NCI-H2029 (cell line): ENCODE results near the gene CACNA1C.

Experiments used
- DNase-seq: peaks from one replicate; lab custom pipeline; 2025; lab: John Stamatoyannopoulos, UW

The CACNA1C gene

DNA sequence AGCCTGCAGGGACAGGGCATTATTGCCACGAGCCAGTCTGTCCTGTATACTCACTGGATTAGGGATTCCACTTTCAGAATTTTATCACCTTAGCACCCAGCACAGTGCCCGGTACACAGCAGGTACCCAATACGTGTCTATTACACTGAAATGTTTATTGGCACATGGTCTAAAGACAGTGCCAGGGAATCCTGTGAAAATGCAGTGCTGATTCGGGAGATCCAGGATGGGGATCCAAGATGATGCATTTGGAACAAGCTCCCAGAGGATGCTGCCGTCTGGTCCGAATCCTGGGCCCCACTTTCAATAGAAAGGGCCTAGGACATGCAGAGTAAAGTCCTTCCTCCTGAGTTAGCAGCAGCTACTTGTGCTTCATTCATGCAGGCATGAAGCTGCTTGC is 230.7 kb downstream of the CACNA1C start:
- DNase-seq, result no peak

DNA sequence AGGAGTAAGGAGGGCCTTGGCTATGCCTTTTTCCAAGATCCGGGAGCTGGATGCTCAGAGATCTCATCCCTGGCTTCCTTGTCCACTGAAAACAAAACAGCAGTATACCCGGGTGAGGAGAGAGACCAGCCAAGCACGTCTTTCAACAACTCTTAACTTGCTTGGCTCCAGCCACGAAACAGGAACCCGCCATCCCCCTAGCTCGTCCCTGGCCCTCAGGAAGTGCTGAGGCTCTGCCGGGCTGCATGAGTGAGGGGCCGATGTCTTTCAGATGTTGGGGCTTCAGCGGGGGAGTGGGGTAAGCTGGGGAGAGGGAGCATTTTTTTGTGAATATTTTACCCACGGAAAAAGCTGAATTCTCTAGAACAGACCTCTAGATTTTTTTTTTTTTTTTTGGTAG is 231.1 kb downstream of the CACNA1C start:
- DNase-seq, result no peak

DNA sequence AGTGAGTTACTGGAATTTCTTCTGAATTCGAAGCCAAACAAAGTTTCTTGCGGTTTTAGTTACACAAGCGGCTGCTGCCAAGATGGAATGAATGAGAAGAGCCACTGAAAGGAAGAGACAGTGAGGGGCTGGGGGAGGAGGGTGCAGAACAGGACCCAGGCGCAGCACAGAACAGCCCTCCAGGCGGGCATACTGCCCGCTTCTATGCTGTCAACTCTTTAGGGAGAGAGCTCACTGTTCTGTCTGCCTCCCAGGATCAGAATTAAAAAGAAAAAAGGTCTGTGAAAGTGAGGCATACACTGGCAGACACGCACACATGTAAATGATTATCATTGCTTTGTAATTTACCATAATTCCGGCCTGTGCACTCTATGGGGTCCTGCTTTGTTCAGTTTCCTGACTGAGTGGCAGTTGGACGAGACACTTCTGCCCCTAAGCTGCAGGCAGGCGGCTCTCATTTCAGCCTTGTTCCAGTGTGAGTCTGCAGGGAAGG is 231.6 kb downstream of the CACNA1C start:
- DNase-seq, result no peak

DNA sequence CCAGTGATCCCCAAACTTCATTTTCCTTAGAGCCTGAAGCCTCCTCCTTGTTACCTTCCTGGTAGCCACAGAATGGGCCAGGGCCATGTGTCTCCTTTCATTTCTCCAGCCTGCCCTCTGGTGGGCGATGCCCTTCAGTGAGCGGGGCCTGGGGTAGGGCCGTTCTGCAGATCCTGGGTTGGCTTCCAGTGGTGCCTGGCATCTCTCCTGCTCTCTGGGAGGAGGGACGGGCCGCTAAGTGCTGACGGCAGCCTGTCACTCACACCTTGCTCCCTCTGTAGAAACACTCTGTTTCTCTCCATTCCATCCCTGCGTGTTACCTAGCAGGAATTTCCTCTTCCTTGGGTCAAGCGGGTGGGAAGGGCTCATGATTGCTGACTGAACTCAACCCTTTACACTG is 232.1 kb downstream of the CACNA1C start:
- DNase-seq, result peak; percentile 67

DNA sequence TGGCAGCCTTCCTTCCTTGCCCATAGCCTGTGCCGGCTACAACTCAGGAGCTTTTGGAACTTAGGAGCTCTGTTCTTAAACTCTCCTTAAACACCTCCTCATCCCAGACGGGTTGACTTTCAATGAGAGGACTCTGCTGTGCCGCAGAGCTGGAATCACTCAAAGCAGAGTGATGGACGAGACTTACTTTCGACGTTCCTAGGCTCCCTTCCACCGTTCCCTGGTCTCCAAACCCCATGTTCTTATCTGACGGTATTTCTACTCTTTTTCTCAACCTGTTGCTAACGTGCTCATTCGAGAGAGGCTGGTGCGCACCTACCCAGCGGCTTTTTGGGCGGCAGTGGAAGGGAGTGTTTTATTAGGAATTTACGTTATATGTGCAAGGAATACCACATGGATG is 232.7 kb downstream of the CACNA1C start:
- no peak for DNase-seq

DNA sequence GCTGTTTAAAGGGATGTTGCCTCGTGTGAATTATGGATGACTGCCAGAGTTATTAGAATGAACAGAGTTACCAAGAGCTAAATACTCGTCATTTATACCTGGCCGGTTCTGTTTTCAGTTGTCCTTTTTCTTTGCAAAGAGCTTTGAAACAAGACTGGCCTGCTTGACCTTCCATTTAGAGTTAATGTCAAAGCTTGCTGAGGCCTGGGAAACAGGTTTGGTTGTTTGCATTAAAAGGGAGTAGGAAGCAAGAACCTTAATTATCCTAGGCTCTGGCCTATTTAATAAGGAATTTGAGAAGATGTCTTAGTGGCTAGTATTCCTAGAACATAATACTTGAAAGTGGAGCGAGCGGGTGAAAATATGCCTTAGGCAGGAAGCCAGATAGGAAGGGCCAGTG is 233.3 kb downstream of the CACNA1C start:
- no peak for DNase-seq

DNA sequence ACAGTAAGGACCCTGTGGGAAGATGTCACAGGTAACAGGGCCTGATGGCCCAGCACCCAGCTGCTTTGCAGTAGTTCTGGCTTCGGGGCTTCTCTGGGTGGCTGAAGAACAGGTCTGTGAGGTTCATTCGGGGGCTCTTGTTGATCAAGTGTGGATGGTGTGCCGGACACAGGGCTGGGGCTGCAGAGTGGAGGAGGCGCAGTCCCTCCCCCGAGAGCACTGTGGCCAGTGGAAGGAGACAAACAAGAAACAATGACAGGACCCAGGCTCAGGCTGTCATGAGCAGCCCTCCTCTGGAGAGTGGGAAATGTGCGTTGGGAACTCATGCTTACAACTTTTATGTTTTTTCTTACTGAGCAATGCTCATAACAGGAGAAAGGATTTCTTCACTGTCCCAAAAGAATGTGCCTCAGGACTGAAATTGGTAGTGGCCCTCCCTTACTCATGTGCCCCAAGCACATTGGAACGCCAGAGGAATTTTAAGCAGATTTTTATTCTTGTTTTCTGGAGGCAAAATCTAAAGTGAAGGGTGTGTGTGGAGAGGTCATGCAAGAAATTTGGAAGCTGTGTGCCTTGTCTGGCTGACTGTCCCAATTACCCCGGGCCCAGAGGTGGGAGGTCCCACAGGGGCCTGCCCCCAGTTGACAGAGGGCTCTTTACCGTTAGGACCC is 233.8 kb downstream of the CACNA1C start:
- no peak for DNase-seq

DNA sequence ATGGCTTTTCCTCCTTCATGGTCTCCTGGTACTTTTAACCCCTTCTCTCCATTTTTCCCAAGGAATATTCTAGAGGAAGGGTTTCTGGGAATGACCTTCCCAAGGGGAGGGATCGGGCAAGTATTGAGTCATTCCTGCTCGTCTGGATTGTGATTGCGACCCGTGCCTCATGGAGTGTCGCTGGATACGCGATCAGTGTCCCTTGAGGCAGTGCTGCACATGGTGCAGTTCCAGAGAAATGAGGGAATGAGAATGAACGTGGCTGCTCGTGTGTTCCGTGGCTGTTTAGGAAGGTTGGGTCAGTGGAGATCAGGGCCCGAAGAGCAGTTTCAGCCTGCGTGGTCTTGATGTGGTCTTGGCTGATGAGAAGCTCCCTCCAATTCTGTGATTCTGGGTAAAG is 234.4 kb downstream of the CACNA1C start:
- no peak for DNase-seq

DNA sequence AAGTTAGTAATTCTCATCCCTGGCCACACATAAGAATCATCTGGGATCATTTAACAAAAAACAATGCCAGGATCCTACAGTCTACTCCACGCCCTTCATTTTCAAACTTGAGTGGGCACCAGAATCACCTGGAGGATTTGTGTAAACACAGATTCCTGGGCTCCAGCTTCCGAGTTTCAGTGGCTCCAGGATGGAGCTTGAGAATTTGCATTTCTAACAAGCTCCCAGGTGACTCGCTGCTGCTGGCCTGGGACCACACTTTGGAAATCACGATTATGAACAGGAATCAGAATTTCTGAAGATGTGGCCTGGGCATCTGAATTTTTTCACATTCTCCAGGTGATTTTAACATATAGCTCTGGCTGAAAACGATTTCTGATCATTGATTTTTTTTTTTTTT is 234.8 kb downstream of the CACNA1C start:
- DNase-seq, result no peak

DNA sequence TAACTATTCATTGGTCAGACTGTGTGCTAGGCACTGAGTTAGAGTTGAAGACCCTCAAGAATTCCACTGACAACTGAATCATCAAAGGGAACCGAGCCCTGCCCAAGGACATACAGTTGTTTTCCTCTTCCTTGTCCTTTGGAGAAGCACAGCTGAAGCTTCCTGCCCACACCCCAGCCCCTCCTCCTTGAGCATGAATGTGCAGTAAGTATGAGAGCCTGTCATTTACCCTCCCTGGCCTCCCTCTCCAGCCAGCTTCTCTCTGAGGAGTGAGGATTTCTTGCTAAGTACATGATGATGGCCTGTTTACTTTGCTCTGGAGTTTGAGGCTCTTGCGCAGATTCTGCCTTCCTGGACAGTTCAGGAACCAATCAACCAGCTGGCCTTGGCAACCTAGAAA is 235.2 kb downstream of the CACNA1C start:
- DNase-seq, result no peak

DNA sequence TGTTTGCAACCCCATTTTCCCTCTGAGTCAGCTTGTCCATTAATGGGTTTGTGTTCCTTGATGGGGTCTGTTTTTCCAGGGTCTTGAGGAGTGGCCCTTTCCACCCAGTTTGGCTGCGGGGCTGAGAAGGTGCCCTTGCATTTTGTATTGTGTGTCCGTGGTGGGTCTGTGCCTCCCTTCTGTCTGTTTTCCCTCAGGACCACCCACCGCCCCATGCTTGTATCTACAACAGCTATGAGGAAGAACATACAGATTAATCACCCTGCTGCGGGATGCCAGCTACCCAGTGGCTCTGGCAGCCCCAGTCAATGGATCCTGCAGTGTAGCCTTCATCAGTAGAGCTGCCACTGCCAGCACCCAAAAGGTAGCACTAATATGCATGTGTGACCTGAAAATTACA is 235.7 kb downstream of the CACNA1C start:
- no peak for DNase-seq

DNA sequence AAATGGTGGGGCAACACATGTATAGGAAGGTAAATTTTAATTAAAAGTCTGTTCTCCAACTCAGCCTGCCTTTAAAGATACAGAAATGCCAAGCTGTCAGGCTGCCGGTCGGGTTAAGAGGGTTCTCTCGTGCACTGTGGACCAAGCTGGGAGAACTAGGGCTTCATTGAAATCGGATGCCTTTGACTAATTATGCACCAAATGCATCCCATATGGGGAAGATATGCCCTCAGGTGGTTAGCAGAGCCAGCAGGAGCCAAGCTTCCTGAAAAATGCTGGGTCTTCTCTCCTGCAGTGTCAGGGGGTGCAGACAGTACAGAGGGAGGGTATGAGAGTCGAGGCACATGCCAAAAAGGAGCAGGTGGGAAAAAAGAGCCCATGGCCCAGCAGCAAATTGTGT is 236.1 kb downstream of the CACNA1C start:
- DNase-seq, result no peak

DNA sequence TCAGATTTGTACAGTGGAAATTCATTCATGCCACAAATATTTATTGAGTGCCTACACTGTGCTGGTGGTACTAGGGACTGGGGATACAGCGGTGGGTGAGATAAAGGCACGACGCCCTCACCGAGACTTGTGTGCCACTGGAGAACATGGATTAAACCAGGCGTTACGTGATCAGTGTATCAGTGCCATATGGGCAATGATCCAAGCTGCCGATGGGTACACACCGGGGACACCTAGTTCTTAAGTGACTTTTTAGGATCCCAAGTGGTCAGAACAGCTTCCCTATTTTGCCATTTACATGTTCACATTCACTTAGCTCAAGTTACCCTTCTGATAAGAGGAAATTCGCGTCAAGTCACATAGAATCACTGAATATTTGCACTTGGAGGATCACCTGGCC is 236.7 kb downstream of the CACNA1C start:
- DNase-seq, result no peak

DNA sequence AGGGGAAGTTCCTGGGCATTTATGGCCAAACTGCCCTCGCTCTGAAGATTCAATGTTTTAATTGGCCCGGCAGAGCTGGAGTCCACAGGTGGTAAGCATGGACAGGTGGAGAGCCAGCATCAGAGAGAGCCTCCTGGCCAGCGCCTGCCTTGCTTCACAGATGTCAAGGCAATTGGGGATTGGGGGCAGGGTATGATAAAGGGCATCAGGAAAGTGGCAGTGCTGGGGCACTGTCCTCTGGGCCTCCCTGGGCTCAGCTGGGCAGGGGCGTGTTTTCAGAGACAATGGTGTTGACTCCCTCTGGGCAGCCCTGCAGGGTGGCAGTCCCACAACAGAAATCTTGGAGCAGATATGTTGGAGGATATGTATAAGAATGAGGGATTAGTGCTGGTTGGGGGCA is 237.3 kb downstream of the CACNA1C start:
- no peak for DNase-seq

DNA sequence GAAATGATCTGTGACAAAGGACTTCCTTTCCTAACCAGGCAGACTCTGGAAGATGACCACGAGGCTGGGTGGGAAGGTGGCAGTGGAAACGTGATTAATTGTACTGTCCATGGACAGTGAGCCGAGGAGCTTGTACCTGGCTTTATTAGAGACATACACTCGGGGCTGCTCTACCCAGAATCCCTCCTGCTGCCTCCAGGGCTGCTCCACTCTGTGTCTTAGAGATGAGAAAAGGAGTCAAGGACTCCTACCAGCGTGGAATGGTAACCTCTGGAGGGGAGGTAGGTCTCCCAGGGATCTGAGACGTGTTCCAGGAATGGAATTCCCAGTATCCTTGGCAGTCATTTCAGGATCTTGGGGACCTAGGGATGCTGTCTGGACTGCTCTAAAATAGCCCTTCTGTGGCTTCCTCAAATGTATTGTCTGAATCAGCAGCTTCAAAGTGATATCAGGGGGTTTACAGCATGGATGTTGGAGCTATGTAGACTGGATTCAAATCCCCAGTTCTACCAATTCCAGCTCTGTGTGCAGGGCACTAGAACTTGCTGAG is 237.8 kb downstream of the CACNA1C start:
- no peak for DNase-seq

DNA sequence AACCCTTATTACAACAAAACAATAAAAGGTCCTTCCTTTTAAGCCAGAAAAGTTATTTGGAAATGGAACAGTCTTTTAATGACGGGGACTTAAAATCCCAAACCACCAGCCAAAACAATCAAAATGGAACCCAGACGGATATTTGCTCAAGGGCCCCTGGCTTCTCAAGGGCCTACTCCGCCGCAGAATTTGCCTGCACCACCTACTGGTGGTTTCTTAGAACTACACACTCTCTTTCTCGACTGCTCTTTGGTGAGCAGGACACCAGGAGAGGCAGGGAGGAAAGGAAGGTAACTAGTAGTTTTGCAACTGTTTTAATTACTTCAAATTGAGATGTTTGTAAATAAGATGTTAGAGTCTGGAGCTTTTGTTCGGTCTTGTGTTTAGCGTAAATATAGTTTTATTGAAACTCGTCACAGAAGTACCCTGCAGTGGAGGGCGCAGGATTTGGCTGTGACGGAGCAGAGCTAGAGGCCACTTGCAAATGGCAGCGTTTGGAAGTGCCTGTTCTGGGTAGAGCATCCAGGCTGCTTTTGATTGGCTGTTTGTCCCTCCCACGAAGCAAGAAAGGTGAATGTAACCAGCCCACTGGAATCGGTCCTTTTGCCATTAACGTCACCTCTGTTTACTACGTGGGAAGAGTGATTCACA is 238.5 kb downstream of the CACNA1C start:
- no peak for DNase-seq

DNA sequence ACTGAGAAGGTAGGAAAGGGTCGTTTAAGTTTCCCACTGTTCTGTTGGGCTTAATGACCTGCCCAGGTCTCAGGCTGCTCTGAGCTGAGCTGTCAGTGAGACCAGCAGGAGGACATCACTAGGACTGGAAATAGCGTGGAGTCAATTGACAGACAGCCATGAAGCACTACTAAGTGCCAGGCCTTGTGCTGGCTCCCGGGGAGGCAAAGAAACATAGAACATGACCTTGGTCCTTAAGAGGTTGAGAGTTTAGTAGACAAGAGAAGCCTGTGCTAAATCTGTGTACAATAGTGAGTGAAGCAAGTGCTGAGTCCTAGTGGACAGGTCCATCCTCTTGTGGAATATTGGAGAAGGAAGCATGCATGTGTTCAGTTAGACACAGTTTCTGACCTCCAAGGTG is 239.2 kb downstream of the CACNA1C start:
- no peak for DNase-seq

DNA sequence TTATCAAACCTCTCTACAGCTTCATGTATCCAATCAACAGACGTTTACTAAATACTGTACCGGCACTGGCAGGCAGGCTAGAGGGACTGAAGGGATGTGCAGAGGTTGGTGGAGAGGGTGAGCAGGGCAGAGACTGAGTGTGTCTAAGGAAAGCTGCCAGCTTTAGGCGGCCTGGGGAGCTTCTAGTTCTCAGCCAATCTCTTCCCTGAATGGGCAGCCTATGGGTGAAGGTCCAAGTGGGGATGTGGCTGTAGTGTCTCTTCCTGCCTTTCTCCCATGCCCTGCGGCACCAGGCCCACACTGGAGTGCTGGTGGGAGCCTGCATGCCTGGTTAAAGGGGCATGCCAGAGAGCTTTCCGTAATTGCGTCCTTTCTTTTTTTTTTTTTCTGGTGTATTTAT is 239.8 kb downstream of the CACNA1C start:
- DNase-seq, result no peak

DNA sequence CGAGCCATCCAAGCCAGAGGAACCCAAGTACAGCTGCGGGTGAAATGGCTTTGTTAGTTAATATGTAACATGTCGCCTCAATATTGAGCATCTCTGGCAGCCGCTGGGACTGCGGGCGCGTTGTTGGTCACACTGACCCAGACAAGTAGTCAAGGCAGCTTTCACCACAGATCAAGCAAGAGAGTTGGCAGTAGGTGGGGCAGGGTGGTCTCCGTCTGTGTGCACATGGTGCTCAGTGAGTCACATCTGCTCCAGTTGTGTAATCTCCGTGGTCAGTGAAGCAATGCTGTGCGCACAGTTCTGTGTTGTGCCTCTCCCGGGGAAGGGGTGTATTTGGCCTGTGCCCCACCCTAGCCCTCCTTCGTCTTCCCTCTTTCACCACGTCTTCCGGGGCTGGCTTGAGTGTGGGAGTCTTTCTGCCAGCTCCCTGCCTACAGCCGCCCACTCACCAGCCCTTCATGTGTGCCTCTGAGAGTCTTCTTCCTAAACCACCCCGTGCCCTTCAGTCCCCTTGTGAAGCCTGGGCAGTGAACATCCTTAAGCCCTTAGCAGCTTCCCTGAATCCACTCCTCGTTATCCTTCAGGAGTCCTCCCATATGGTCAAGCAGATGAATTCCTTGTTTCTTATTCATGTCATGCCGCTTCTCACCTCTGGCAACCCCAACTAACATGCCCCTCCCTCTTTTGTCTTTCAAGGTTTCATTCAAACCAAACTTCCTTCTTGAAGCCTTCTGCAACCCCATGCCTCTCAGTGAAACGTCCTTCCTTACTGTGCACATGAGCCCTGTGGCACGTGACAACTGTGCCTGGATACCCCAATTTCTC is 242.1 kb downstream of the CACNA1C start:
- no peak for DNase-seq

DNA sequence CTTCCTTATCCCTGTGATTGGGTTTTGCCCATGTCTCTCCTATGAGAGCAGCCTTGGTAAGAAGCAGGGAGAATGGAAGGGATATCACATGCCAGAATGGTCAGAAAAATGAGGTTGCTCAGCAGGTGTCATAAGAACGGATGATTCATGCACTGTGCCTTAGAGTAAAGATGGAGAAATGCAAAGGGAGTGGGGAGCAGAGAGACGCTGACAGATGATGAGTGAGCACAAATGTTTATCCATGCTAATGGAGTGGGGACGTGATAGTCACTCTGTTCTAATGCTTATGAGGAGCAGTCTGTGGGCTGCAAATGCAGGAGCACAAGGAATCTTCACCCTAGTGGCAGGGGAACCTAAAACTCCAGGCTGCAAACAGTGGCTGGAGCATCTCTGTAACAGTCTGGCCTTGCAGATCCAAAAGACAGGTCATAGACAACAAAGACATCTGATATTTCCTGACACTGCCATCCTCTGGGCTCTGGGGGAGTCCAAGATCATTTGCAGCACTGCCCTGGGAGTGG is 243.2 kb downstream of the CACNA1C start:
- no peak for DNase-seq

DNA sequence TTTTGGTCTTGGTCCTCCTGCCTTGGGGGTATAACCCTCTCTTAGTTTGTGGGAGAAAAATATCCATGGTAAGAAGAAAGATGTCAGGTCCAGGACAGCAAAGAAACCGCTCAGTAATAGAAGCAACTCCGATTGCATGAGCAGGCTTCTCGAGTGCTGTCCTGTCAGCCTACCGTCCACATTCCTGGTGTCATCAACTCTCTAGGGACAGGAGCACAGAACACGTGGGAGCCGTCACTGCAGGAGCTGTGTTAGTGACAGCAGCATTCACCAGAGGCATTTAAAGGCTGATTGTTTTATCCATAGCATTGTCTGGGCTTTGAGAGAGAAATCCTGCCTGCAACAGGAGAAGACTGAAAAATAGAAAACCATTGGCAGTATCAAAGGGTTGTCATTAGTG is 244.2 kb downstream of the CACNA1C start:
- no peak for DNase-seq

DNA sequence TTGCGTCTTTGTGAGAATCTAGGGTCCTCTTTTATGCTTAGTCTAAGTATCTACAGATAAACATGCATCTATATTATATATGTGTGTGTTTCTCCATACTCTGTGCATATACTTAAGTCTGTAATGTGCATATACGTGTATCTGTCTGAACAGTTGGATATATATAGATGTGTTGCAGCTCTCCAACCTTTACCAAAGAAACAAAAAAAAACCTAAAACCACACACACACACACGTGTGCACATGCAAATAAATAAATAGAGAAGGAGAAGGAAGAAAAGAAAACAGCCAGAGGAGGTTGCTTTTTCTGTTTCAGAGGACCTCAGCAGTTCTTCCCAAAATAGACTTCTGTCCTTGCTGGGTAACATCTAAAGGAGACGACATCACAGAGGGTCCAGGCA is 244.9 kb downstream of the CACNA1C start:
- no peak for DNase-seq
